Fibroblast of lung (primary cell): ENCODE results near the gene ATP8A2. TPM values are rescaled to one million over a fixed set of nuclear protein-coding genes. Genes with fewer than 3 reads are reported as not detected.

Experiments
- DNase-seq, 2 donors: peaks; one replicate each; pipeline versions ENCODE4 v3.0.0 to v3.0.0-alpha.2; 2010; ENCODE audit warnings: low read depth in 2 of 2
- H2AFZ ChIP-seq: 2 replicates; pipeline ENCODE4 v1.5.1; 2012; ENCODE audit warnings: low read length, control low read depth, inconsistent platforms
- H3K27ac ChIP-seq: 2 replicates; pipeline ENCODE4 v1.5.1; 2011; ENCODE audit warnings: low read length, control low read depth; ENCODE audit not compliant: insufficient read depth
- H3K27me3 ChIP-seq: 2 replicates; pipeline ENCODE4 v1.5.1; 2011; ENCODE audit warnings: mild to moderate bottlenecking, low read length; ENCODE audit not compliant: control insufficient read depth, insufficient read depth
- H3K36me3 ChIP-seq: 2 replicates; pipeline ENCODE4 v1.5.1; 2011; ENCODE audit warnings: low read length; ENCODE audit not compliant: control insufficient read depth, insufficient read depth
- H3K4me1 ChIP-seq: 2 replicates; pipeline ENCODE4 v1.5.1; 2011; ENCODE audit warnings: low read length; ENCODE audit not compliant: control insufficient read depth, insufficient read depth; ENCODE audit errors: extremely low read depth
- H3K4me2 ChIP-seq: 2 replicates; pipeline ENCODE4 v1.5.1; 2011; ENCODE audit warnings: low read length, control low read depth; ENCODE audit not compliant: insufficient read depth; ENCODE audit errors: extremely low read depth
- H3K4me3 ChIP-seq, 4 experiments: fragments of 200-600 bp in 1 of 4; sonication (generic) in 1 of 4; replicated peaks in 1 of 4; 2 replicates each; pipeline ENCODE4 v1.5.1; 2011 to 2016; ENCODE audit warnings: low read length in 4 of 4, low read depth in 3 of 4, mild to moderate bottlenecking in 3 of 4, control low read depth in 2 of 4, inconsistent platforms in 1 of 4, mixed read lengths in 1 of 4; ENCODE audit not compliant: insufficient read depth in 1 of 4; ENCODE audit errors: control extremely low read depth in 1 of 4
- H3K79me2 ChIP-seq: 2 replicates; pipeline ENCODE4 v1.5.1; 2012; ENCODE audit warnings: mild to moderate bottlenecking, low read length, inconsistent platforms; ENCODE audit not compliant: control insufficient read depth, insufficient read depth
- H3K9ac ChIP-seq: 2 replicates; pipeline ENCODE4 v1.5.1; 2011; ENCODE audit warnings: mild to moderate bottlenecking, low read length, control low read depth; ENCODE audit not compliant: insufficient read depth
- H3K9me3 ChIP-seq: 2 replicates; pipeline ENCODE4 v1.5.1; 2012; ENCODE audit warnings: low read depth, low read length; ENCODE audit not compliant: control insufficient read depth, insufficient read depth
- H4K20me1 ChIP-seq: 2 replicates; pipeline ENCODE4 v1.5.1; 2011; ENCODE audit warnings: low read length; ENCODE audit not compliant: control insufficient read depth, insufficient read depth; ENCODE audit errors: extremely low read depth
- CTCF ChIP-seq, 2 donors: IDR thresholded peaks in 1 of 2; conservative IDR thresholded peaks in 1 of 2; 1 replicate in 1 of 2; 2 replicates in 1 of 2; pipeline ENCODE4 v1.5.1; 2011 to 2012; ENCODE audit warnings: low read length in 2 of 2, control low read depth in 1 of 2, inconsistent platforms in 1 of 2, low read depth in 1 of 2, mild to moderate bottlenecking in 1 of 2
- EZH2 ChIP-seq: IDR thresholded peaks from 2 replicates; pipeline ENCODE4 v1.5.1; 2012; ENCODE audit warnings: low read length, control low read depth, mild to moderate bottlenecking; ENCODE audit errors: missing control alignments
- polyA plus RNA-seq, 2 donors: library from polyadenylated mRNA; depleted of rRNA in 1 of 2; stranded (reverse) in 1 of 2; unstranded in 1 of 2; fragments of >200 nt; gene quantifications; 2 replicates each; pipeline ENCODE4 v1.2.1, GENCODE V29; 2011 to 2012; ENCODE audit warnings: missing spikeins in 1 of 2
- total RNA-seq: library from RNA; depleted of rRNA; stranded (reverse); fragments of >200 nt; gene quantifications from 2 replicates; pipeline ENCODE4 v1.2.1, GENCODE V29; 2014

Gene ATP8A2
- total and polyA plus RNA-seq, 2 donors (not counting 1 experiment from before 2014, with no cell fraction given): under 0.01 to 0.01 TPM

DNA sequence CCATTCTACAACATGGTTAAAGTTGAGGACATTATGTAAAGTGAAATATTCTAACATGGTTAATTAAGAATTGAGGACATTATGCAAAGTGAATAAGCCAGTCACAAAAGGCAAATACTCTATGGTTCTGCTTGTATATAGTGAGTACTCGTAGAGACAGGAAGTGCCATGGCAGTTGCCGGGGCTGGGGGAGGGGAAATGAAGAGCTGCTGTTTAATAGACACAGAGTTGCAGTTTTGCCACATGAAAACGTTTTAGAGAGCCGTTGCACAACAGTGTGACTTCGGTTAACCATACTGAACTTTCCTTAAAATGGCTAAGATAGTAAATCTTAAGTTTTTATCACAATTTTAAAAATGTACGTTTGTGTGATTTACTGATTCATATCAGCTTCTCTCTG is 503.1 kb downstream of the ATP8A2 start:
- Histone ChIP-seq H3K36me3 (no peaks in the 10 kb centered on the region), H3K27me3 (no peaks in the 10 kb centered on the region), H3K4me2 (no peak overlapping the region), H4K20me1 (no peaks in the 10 kb centered on the region), H3K27ac (no peak overlapping the region), H3K9me3 (no peaks in the 10 kb centered on the region), H3K4me1 (no peaks in the 10 kb centered on the region), H3K9ac (no peak overlapping the region), H3K4me3 (no peak overlapping the region), H2AFZ (no peak overlapping the region), H3K79me2 (no peaks in the 10 kb centered on the region)
- no peak for DNase-seq
- TF ChIP-seq CTCF (conservative IDR thresholded peaks at IDR 0.05 in 1 of 2, IDR thresholded peaks at IDR 0.05 in 1 of 2; ENCODE audit: low read depth in 1 of 2, low read length in 2 of 2) (no peak), EZH2 (no peak)

DNA sequence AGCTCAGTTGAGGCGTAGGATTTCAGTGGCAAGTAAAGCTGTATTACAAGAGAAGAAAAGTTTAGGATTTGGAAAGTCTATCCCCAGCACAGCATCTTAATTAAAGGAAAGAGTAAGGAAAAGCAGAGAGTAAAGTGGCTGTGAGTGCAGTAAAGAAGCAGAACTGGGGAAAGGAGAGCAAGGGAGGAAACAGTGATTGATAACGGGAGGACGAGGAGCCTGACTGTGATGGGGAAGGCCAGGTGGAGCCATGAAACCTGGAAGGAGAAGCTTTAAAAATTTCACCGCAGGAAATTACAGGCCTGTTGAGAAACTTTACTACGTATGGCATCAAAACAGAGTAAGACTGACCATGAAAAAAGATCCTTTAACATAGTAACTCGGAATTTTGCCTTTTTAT is 504.5 kb downstream of the ATP8A2 start:
- H3K4me1 ChIP-seq: no peaks in the 10 kb centered on the region
- no peaks in the 10 kb centered on the region for H3K9me3 ChIP-seq
- H3K79me2 ChIP-seq: no peaks in the 10 kb centered on the region
- no peaks in the 10 kb centered on the region for H4K20me1 ChIP-seq
- no peak overlapping the region for H3K4me2 ChIP-seq
- no peak for TF ChIP-seq CTCF (conservative IDR thresholded peaks at IDR 0.05 in 1 of 2, IDR thresholded peaks at IDR 0.05 in 1 of 2; ENCODE audit: low read depth in 1 of 2, low read length in 2 of 2)
- TF ChIP-seq EZH2: no peak
- no peak overlapping the region for H3K4me3 ChIP-seq
- H2AFZ ChIP-seq: no peak overlapping the region
- no peaks in the 10 kb centered on the region for H3K36me3 ChIP-seq
- H3K9ac ChIP-seq: no peak overlapping the region
- no peaks in the 10 kb centered on the region for H3K27me3 ChIP-seq
- no peak overlapping the region for H3K27ac ChIP-seq
- no peak for DNase-seq

DNA sequence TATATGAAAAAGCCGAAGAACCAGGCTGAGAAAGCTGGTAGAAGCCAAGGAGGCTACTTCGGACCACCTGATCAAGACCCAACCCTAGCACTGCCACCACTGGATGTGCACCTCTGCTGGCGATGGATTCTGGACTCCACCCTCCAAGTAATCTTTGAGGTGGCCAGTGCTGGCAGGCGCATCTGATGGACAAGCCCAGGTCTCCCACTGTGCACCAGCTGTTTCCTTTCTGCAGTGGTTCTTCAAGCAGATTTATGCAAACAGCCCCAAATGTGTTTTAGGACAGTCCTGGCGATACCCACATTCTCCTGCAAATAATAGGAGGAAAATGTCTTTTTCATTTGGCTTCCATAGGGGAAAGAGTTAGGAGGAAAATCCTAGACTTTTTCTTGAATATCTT is 507.7 kb downstream of the ATP8A2 start:
- Histone ChIP-seq H4K20me1 (no peaks in the 10 kb centered on the region), H3K9me3 (no peaks in the 10 kb centered on the region), H3K4me1 (no peaks in the 10 kb centered on the region), H3K36me3 (no peaks in the 10 kb centered on the region), H3K9ac (no peak overlapping the region), H3K79me2 (no peaks in the 10 kb centered on the region), H3K4me2 (no peak overlapping the region), H3K27ac (no peak overlapping the region), H3K27me3 (no peaks in the 10 kb centered on the region), H2AFZ (no peak overlapping the region), H3K4me3 (no peak overlapping the region)
- DNase-seq: no peak
- TF ChIP-seq CTCF (conservative IDR thresholded peaks at IDR 0.05 in 1 of 2, IDR thresholded peaks at IDR 0.05 in 1 of 2; ENCODE audit: low read depth in 1 of 2, low read length in 2 of 2) (no peak), EZH2 (no peak)
